G401.6 (cell line): ENCODE measurements around the gene ADAM12.

Experiments used
- FAIRE-seq: peaks from 2 replicates; lab custom pipeline; 2012; peaks lifted over from hg19 to GRCh38; lab: Jason Lieb, UNC

Gene ADAM12

DNA sequence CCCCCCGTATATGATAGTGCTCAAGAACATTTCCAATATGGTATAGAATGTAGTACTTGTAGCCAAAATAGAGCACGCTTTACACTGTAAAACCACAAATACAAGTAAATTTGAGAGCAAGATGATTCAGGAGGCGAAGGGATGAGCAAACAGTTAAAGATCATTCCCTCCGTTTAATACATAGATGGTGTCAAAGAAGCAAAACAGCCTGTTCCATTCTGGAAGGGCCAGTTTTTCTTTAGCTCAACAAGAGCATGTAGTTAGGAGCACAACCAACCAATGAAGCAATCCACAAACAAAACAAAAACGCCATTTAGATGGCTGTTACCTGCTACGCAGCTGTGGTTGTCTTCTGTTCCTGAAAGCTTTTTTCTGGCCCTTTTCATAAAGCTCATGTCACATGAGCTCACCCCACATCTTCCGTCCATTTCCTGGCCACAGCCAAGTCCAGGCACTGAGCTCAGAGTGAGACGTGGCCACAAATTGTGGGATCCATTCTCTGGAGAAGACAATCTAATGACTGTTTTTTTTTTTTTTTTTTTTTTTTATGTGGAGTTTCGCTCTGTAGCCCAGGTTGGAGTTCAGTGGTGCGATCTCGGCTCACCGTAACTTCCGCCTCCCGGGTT is 306.3 kb downstream of the ADAM12 start:
- FAIRE-seq: no peak

DNA sequence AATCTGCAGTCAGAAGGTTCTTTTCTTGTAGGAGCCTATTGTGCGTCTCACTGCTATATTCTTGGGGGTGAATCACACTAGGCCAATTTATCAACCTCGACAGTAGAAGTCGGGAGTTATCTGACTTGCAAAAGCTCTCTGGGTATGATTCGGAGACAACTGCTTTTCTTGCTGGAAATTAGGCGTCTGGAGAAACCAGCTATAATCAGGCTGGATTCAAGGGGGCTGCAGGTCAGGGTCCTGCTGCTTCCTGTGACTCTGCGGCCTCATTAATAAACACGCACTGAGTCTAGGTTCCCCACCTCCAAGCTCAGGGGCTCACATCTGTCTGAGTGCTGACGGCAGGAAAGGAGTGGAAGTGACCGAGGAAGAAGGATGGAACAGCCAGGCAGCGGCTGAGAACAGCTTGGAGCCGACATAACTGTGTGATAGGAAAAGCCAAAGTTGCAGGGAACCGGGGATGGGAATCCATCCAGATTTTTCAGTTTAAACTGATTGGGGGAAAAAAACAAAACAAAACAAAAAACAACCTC is 307.3 kb downstream of the ADAM12 start:
- FAIRE-seq: no peak

- no peak for FAIRE-seq
Measured at GRCh38 chr10:126080291-126080825, 307.9 kb downstream of the ADAM12 start.

- no peak for FAIRE-seq
Measured at GRCh38 chr10:126075009-126075408, 313.3 kb downstream of the ADAM12 start.

DNA sequence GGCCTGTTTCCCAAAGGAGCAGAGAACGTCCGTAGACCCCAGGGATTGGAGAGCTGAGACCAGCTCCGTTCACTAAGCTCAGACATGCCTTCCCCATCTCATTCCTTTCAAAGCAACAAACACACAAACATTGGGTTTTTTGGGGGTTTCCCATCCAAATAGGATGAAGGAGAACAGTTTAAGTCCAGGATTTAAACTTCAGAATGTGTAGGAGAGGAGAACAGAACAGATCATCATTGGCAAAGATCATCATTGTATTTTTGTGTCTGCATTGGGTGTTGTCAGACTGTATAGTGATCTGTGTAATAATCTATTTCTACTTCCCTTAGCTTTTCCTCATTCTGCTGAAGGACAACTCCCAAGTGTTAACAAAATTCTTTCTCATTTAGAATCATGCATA is 314.0 kb downstream of the ADAM12 start:
- no peak for FAIRE-seq

DNA sequence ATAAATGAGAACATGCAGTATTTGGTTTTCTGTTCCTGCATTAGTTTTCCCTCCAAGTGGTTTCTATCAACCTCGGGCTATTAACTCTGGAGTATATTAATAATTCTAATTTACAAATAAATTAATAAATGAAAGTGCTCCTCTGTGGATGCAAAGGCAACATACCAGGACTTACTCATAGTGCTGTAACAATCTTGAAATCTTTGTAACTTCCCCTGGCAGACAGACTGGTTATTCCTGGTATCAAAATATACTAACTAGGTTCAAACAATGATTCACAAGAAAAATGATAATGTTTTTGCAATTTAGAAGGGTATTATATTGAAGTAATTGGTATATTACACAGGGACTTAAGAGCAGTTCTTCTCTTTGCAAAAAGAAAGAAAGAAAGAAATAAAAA is 314.7 kb downstream of the ADAM12 start:
- no peak for FAIRE-seq

DNA sequence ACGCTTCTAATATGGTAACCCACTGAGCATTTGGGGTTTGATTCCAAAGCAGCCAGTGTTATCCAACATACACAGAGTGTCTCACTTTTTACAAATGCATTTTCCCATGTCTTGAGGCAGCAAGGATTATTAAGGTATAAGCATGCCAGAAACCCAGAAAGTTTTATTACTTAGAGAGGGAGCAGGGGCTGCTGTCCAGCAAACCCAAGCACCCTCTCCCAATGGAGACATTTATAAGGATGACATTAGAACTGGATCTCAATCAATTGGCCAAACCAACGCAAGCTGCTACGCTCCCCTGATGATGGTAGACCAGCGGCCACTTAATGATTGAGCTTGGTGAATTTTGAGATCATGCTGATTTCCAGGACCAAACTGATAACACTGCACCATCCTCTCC is 315.7 kb downstream of the ADAM12 start:
- no peak for FAIRE-seq

DNA sequence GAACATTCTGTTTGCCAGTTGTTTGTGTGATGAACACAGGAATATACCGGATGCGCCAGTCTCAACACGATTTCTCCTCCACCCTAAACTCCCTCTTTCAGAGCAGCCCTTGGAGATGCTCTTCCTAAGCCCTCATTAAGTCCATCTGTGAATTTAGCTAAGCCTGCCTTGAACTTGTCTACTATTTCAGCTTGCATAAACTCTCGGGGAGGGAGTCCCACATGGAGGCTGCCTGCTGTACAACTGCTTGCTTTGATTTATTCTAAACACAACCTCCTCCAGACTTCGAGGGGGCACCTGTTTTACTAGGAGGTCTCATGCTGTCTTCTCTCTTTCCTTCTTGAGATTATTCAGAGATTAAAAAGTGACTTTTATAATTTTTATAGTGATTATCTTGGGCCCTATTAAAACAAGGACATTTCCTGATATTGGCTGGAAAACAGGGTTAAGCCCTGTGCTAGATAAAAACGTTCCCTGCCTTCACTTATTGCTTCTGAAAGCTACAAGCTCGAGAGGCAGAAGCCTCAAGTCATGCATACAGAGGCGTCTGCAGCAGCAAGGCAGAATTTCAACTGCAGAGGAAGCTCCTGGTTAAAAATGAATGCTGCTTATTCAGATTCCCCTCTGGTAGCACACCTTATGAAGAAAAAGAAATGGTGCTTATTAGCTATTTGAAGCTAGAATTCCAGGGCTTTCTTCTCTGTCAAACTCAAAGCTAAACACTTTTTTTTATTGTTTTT is 317.6 kb downstream of the ADAM12 start:
- no peak for FAIRE-seq

DNA sequence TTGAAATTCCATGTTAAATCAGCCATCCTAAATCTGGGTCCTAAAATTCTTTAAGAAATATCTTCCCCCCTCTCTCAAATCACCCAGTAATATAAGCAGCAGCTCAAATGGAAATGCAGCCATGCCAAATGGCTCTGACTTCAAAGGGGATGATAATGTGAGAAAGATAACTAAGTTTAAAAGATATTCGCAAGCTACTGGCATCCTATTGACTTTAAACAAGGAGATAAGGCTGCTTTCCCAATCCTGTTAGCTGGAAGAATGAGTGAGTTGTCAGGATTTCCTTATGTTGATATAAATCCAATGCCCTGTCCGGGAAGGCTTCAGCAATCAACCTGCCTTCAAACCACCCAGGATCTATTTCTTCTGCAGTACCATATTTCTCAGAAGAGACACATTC is 320.0 kb downstream of the ADAM12 start:
- FAIRE-seq: no peak

DNA sequence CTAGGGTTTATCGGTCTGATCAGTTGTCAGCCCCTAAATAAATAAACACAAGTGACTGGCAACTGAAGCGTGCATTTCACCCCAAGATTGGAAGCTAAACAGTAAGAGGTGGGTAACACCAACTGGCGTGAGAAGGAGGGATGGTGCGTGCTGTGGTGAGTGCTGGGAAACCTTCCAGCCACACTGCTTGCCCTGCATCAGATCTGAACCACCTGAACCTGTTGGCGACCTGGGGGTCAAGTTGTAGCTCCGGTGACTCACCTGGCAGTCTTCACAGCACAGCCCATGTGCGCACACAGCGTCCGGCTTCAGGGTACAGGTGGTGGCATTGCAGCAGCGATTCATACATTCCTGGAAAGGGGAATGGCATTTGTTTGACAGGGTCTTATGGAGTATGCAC is 321.8 kb downstream of the ADAM12 start:
- FAIRE-seq: no peak

DNA sequence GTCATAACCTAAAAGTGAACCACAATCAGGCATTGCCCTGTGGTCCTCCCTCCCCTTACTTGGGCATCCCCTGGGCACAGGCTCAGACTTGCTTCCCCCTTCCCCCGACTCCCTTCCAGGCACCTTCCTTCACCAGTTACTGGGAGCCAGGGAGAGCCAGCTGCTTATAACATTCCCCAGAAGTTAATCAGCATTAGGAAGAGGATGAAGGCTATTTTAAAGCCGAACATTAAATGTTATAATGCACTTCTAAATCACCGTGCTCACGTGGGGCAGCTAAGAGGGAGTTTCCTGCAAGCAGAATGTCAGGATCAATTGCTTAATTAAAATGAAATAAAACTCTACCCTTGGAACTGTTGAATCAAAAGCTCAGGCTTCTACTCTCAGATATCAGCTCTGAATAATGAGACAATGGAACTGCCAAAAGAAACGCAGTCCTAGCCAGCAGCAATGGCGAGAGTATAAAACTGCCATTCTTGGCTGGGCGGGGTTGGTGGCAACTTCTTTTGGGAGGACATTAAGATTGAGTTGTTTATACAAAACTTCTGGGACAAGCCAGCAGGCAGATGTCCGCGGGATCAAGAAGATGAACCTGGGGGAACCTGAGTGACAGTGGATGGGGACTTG is 322.4 kb downstream of the ADAM12 start:
- FAIRE-seq: no peak

GRCh38 chr10:126064512-126064911 is 323.8 kb downstream of the ADAM12 start:
- no peak for FAIRE-seq

DNA sequence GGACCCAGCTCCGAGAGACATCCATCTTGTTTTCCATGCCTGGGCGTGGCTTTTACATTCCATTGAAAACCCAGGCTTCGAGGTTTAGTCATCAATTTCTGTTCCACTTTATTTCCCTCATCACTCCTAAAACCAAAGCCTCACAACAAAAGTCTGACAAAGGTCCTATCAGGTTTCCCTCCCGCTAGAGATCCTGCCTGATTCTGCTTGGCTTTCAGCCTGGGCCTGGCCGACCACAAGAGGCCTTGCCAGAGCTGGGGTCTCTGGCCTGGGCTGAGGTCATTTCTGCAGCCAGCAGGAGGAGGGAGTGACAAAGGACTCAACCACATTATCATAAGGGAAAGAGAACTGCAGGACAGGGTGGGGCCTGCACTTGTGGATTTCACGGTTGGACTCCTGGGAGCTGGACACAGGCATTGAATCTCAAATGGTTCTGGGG is 324.9 kb downstream of the ADAM12 start:
- FAIRE-seq: no peak

DNA sequence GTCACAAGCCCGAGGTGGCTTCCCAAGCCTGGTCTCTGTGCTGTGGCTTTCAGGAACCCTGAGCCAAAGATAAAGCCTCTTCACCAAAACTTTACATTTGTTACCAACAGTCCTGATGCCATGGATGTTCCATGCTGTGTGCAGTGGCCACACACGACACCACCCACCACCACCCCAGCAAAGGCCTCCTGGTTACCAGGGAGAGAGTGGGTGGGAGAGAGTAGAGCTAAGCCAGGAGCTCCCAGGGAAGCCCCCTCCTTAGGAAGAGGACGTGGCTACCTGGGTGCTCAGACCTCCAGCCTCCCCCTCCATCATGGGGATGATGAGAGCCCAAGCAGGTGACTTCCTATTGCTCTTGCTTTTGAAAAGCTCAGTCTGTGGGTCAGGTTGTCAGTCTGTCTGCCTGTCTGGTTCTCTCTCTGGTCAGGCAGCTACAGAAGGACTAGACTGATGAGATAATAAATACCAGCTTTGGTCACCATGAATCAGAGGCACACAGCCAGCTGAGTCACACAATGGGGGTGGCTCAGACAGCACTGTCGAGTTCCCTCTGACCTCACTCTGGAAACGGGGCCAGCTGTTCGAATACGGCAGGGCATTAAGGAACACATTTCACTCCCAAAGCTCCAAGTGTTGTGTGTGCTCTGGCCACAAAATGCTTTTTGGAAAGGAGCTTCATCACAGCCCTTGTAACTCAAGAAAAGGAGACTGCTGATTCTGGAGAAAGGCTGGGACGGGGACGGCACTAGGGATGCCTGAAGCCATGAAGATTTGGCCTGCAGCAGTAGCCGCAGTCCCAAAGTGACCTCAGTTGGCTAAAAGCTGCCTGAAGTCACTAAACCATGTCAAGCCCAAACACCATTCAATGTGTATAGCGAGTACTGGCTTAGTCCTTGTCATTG is 325.9 kb downstream of the ADAM12 start:
- FAIRE-seq: no peak

- no peak for FAIRE-seq
Measured at GRCh38 chr10:126061526-126061925, 326.8 kb downstream of the ADAM12 start.

DNA sequence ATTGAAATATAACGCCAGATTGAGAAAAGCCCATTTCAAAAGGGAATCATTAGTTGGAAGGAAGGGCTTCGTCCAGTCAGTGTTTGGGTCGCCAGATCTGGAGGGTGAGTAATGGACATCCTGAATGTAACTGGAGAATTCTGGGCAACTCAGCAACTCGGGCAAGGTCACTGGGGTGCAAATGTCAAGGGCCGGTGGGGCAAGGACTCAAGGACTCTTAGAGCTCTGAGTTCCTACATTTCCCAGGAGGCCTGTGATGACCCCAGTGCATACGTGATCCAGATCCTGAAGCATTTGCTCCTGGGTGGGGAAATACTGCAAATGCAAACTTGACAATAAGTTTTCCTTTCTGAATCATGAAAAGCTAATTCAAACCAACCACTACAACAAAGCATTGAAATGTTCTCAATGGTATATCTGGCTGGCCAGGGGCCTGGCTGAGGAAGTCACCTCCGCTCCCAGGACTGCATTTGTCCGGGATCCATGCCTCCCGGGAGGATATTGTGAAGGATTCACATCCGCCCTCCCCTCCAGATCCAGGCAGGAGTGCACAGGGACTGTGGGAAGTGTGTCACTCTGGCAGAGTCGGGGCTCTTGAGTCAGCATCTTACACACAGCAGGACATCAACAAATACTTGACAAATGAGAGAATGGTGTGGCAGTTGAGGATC is 327.9 kb downstream of the ADAM12 start:
- no peak for FAIRE-seq

DNA sequence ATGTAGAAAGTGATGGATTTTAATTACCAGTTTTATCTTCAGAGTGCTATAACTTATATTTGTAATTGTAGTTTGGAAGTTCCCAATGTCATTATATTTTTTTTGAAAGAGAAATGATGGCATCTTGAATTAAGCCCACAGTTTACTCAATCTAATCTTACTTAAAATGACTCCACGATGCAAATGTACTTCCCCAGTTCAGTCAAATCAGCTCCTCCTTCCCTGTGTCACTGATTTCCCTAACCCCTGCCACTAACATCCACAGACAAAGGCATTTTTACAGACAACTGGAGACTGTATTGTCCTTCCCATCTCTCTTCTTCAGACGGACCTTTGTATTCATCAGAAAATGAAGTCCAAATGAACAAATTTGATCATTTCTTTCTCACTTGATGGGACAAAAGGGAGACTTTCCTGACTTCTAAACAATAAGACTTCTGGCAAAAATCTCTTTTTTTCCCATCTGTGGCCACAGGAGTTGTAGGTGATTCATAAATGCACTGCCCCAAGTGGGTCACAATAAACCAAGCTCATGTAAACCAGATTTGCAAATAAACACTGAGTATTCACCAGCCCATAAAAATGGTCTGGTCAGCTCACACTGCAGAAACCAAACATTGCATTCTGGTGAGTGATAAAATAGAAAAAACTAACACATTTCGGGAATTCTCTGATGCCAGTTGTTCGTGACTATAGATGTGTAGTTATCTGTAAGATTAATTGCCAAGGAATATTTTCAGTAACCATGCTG is 329.0 kb downstream of the ADAM12 start:
- no peak for FAIRE-seq

- no peak for FAIRE-seq
Measured at GRCh38 chr10:126058507-126058906, 329.8 kb downstream of the ADAM12 start.

- FAIRE-seq: no peak
Measured at GRCh38 chr10:126058104-126058503, 330.2 kb downstream of the ADAM12 start.

GRCh38 chr10:126057494-126057893 is 330.8 kb downstream of the ADAM12 start:
- FAIRE-seq: no peak

- no peak for FAIRE-seq
Measured at GRCh38 chr10:126054191-126054590, 334.1 kb downstream of the ADAM12 start.
